Prostate gland (tissue), 2 donors: ENCODE results near the gene LSAMP. TPM values are rescaled to one million over a fixed set of nuclear protein-coding genes. Genes with fewer than 3 reads are reported as not detected.

Source experiments
- DNase-seq: peaks from one replicate; pipeline ENCODE4 v3.0.0-alpha.2; 2019; ENCODE audit warnings: low spot score
- H3K27ac ChIP-seq, 2 donors: fragments of 200-600 bp; sonication (generic); 2 replicates each; pipeline ENCODE4 v1.5.1; 2017 to 2019
- H3K27me3 ChIP-seq: fragments of 200-600 bp; sonication (generic); replicated peaks from 2 replicates; pipeline ENCODE4 v1.5.1; 2019; ENCODE audit not compliant: insufficient read depth
- H3K36me3 ChIP-seq, 2 donors: fragments of 200-600 bp; sonication (generic); 1 replicate in 1 of 2; 2 replicates in 1 of 2; pipeline versions ENCODE4 v1.5.1 to v1.8.1; 2017 to 2019
- H3K4me1 ChIP-seq: fragments of 200-600 bp; sonication (generic); replicated peaks from 2 replicates; pipeline ENCODE4 v1.5.1; 2019
- H3K4me3 ChIP-seq, 2 donors: fragments of 200-600 bp; sonication (generic); 2 replicates each; pipeline ENCODE4 v1.5.1; 2017 to 2019
- H3K9me3 ChIP-seq: fragments of 200-600 bp; sonication (generic); 2 replicates; pipeline ENCODE4 v1.5.1; 2017
- POLR2A ChIP-seq: fragments of 450-650 bp; IDR thresholded peaks from one replicate; pipeline ENCODE4 v1.6.1; 2016; ENCODE audit warnings: antibody characterized with exemption, mild to moderate bottlenecking
- POLR2AphosphoS5 ChIP-seq: sonication (generic); formaldehyde crosslinking; IDR thresholded peaks from one replicate; pipeline ENCODE4 v1.6.1; 2017; ENCODE audit warnings: antibody characterized with exemption
- WGBS: methylation state at CpG from one replicate; pipeline ENCODE4 v1.1.5; 2018; 5-methylcytosine and 5-hydroxymethylcytosine counted together
- intact Hi-C: fragments of 100-400 bp; cut with DNase I; formaldehyde crosslinking; loops from one replicate; pipeline ENCODE4 v1.14.2; 2022
- total RNA-seq, 2 donors: library from RNA; depleted of rRNA; stranded (reverse); fragments of >200 nt; gene quantifications; one replicate each; pipeline ENCODE4 v1.1.0, GENCODE V29; 2016
- TF ChIP-seq, protein P1 (sequence below), 4 experiments: fragments of 200-600 bp in 2 of 4; fragments of 450-650 bp in 2 of 4; sonication (generic) in 2 of 4; IDR thresholded peaks; 1 replicate in 3 of 4; 2 replicates in 1 of 4; pipeline ENCODE4 v1.5.1; 2016 to 2019; ENCODE audit warnings: antibody characterized with exemption in 4 of 4, mild to moderate bottlenecking in 2 of 4, moderate library complexity in 2 of 4

The LSAMP gene
- total RNA-seq, 2 donors from 2014 or later: 15.4 to 38.0 TPM

DNA sequence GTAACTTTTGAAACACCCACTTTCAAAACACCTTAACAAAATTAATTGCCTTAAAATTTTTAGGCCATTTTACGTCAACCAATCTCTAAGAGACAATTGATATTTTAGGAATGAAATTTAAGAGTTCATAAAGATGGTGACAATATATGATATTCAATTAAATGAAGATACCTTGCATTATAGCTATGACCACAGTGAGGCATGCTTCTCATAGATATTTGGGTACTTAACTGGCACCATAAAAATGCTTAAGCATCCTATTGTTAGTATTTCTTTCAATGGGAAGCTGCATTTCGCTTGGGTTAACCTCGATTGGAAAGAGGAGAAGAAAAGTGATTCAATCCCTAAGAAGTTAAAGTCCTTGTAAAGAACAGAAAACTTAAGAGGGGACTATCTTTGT is 613.0 kb downstream of the LSAMP start:
- Histone ChIP-seq H3K4me3 (no peak overlapping the region), H3K9me3 (no peaks in the 10 kb centered on the region), H3K4me1 (peaks cover 5% of the 10 kb centered on the region), H3K27me3 (no peaks in the 10 kb centered on the region), H3K36me3 (no peaks in the 10 kb centered on the region), H3K27ac (no peak overlapping the region)
- DNase-seq: no peak
- 85% methylated on average over 3 of the region's 3 CpGs for WGBS
- intact Hi-C loops: no loop called here
- TF ChIP-seq, protein P1, sequence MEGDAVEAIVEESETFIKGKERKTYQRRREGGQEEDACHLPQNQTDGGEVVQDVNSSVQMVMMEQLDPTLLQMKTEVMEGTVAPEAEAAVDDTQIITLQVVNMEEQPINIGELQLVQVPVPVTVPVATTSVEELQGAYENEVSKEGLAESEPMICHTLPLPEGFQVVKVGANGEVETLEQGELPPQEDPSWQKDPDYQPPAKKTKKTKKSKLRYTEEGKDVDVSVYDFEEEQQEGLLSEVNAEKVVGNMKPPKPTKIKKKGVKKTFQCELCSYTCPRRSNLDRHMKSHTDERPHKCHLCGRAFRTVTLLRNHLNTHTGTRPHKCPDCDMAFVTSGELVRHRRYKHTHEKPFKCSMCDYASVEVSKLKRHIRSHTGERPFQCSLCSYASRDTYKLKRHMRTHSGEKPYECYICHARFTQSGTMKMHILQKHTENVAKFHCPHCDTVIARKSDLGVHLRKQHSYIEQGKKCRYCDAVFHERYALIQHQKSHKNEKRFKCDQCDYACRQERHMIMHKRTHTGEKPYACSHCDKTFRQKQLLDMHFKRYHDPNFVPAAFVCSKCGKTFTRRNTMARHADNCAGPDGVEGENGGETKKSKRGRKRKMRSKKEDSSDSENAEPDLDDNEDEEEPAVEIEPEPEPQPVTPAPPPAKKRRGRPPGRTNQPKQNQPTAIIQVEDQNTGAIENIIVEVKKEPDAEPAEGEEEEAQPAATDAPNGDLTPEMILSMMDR (IDR thresholded peaks at IDR 0.05): no peak
- TF ChIP-seq POLR2AphosphoS5 (no peak), POLR2A (no peak)

DNA sequence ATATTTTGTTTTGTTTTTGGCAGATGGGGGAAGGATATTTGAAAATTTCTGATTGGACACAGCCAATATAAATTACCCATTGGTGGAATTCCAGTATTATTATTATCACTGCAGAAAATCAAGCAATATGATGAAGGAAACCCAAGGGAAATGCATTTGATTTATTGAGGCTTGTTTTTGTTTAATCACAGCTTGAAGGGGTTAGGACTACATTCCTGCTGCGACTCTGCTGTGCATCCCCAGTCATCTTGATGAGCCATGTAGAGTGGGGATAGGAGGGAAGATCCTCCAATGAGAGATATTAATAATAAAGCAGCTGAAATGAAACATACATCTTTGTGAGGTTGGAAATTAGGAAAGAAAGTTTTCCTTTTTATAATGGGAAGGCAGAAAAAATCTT is 613.4 kb downstream of the LSAMP start:
- Histone ChIP-seq H3K9me3 (no peaks in the 10 kb centered on the region), H3K4me1 (peaks cover 5% of the 10 kb centered on the region), H3K27ac (no peak overlapping the region), H3K27me3 (no peaks in the 10 kb centered on the region), H3K4me3 (no peak overlapping the region), H3K36me3 (no peaks in the 10 kb centered on the region)
- intact Hi-C loops: no loop called here
- TF ChIP-seq POLR2A: no peak
- TF ChIP-seq, protein P1 (IDR thresholded peaks at IDR 0.05): no peak
- no peak for TF ChIP-seq POLR2AphosphoS5
- WGBS: 71% methylated on average over 1 of the region's 1 CpG
- no peak for DNase-seq

DNA sequence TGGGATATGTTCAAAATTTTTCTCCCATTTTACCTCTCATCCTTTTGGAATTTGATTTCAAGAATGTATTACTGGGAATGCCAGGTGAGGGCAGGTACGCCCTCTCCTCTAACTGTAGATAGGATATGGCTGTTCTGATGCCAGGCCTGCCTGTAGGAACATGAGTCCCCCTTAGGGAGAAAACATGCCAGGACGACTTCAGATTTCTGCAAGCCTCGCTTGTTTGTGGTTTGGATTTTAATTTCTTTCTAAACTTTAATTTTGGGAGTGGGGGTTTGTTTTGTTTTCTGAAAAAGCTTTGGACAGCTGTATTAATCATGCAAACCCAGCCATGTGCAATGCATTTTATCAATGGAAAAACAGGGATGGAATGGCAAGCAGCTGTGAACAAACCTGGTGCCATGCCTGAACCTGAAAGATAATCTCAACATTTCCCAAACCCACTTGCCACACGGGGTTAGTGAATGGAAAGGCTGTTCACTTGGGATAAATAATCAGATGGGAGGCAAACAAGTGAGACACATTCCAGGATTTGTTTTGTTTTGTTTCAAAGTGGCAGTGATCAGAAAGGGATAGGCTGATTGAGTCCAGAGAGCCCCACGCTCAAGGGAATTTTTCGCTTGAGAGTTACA is 614.4 kb downstream of the LSAMP start:
- intact Hi-C loops: no loop called here
- no peak for TF ChIP-seq POLR2A
- TF ChIP-seq, protein P1 (IDR thresholded peaks at IDR 0.05): no peak
- no peak for TF ChIP-seq POLR2AphosphoS5
- H3K27ac ChIP-seq: no peak overlapping the region
- H3K4me3 ChIP-seq: no peak overlapping the region
- H3K27me3 ChIP-seq: no peaks in the 10 kb centered on the region
- peaks cover 5% of the 10 kb centered on the region for H3K4me1 ChIP-seq
- peak; percentile 16 for DNase-seq
- 44% methylated on average over 6 of the region's 6 CpGs for WGBS
- no peaks in the 10 kb centered on the region for H3K36me3 ChIP-seq
- H3K9me3 ChIP-seq: no peaks in the 10 kb centered on the region

DNA sequence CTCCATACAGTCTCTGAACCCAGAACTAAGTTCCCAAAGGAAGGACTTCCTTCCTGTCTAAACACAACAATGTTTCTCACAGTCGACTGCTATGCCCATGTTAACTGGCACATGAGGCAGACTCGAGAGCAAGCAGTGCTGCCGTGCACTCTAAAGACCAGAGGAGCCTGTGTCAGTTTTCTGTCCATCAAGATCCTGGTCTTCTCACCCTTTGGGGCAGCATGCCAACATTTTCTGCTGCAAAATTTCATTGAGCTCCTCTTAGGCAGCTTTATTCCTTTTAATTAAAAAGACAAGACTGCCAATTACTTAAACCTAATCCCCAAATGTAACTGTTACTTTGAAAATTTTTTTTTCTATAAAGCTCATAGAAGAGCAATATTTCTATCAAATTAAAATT is 616.9 kb downstream of the LSAMP start:
- no peak overlapping the region for H3K27ac ChIP-seq
- intact Hi-C loops: no loop called here
- H3K36me3 ChIP-seq: no peaks in the 10 kb centered on the region
- no peaks in the 10 kb centered on the region for H3K9me3 ChIP-seq
- no peak for DNase-seq
- TF ChIP-seq, protein P1 (IDR thresholded peaks at IDR 0.05): no peak
- TF ChIP-seq POLR2AphosphoS5: no peak
- TF ChIP-seq POLR2A: no peak
- H3K4me1 ChIP-seq: peaks cover 5% of the 10 kb centered on the region
- H3K27me3 ChIP-seq: no peaks in the 10 kb centered on the region
- H3K4me3 ChIP-seq: no peak overlapping the region
- 36% methylated on average over 3 of the region's 3 CpGs for WGBS

DNA sequence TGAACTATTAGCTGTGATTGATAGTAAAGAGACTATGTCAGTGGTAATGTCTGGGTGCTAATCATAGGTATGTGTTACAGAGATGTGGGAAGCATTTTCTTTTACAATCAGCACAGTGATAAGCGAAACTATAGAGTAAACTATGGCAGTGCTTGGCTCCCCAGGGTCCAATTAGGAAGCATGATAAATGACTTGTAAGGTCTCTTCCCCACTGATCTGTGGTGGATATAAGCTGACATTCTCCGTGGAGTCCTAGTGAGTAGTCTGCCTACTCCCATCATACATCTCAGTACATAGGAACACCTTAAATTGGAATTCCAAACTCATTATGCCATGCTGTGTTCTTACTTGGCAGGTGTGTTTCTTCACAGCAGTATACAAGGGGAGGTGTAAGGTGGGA is 617.8 kb downstream of the LSAMP start:
- TF ChIP-seq POLR2AphosphoS5: no peak
- no peak for TF ChIP-seq POLR2A
- TF ChIP-seq, protein P1 (IDR thresholded peaks at IDR 0.05): no peak
- H3K4me3 ChIP-seq: no peak overlapping the region
- intact Hi-C loops: no loop called here

More for the DNA sequence above, 617.8 kb downstream of the LSAMP start:
- no peaks in the 10 kb centered on the region for H3K36me3 ChIP-seq
- DNase-seq: no peak
- H3K9me3 ChIP-seq: no peaks in the 10 kb centered on the region
- peak overlapping the region; percentile 21 to 45 for H3K27ac ChIP-seq
- H3K4me1 ChIP-seq: peaks cover 5% of the 10 kb centered on the region
- no peaks in the 10 kb centered on the region for H3K27me3 ChIP-seq
- 79% methylated on average over 2 of the region's 2 CpGs for WGBS
